Smooth muscle cell (in vitro differentiated cells): Measurements from ENCODE around the gene ITGB2. TPM values are rescaled to one million over a fixed set of nuclear protein-coding genes. Genes with fewer than 3 reads are reported as not detected.

Experiments used
- DNase-seq: peaks from one replicate; lab custom pipeline; 2025; ENCODE audit not compliant: unreplicated experiment; lab: John Stamatoyannopoulos, UW
- H2AFZ ChIP-seq: fragments of 200-600 bp; sonication (generic); 2 replicates; pipeline ENCODE4 v1.6.0; 2016; ENCODE audit warnings: antibody characterized with exemption, low read depth, mild to moderate bottlenecking
- H3F3A ChIP-seq: fragments of 200-600 bp; sonication (generic); 2 replicates; pipeline ENCODE4 v1.6.0; 2017; ENCODE audit warnings: antibody characterized with exemption, low read depth
- H3K27ac ChIP-seq: fragments of 200-600 bp; sonication (generic); 2 replicates; pipeline ENCODE4 v1.5.1; 2016; ENCODE audit warnings: low read depth, mild to moderate bottlenecking
- H3K27me3 ChIP-seq: fragments of 200-600 bp; sonication (generic); 2 replicates; pipeline ENCODE4 v1.6.1; 2016; ENCODE audit warnings: low read depth, mild to moderate bottlenecking
- H3K36me3 ChIP-seq: fragments of 200-600 bp; sonication (generic); 2 replicates; pipeline ENCODE4 v1.5.1; 2016; ENCODE audit warnings: low read depth
- H3K4me1 ChIP-seq: fragments of 200-600 bp; sonication (generic); 2 replicates; pipeline ENCODE4 v1.5.1; 2016; ENCODE audit warnings: low read depth
- H3K4me2 ChIP-seq: fragments of 200-600 bp; sonication (generic); 2 replicates; pipeline ENCODE4 v1.6.0; 2016; ENCODE audit warnings: mild to moderate bottlenecking
- H3K4me3 ChIP-seq: fragments of 200-600 bp; sonication (generic); 2 replicates; pipeline ENCODE4 v1.5.1; 2016; ENCODE audit warnings: mild to moderate bottlenecking
- H3K79me2 ChIP-seq: fragments of 200-600 bp; sonication (generic); 2 replicates; pipeline ENCODE4 v1.6.0; 2016; ENCODE audit warnings: low read depth, mild to moderate bottlenecking
- H3K9ac ChIP-seq: fragments of 200-600 bp; sonication (generic); 2 replicates; pipeline ENCODE4 v1.6.0; 2016; ENCODE audit warnings: low read depth
- H3K9me3 ChIP-seq: fragments of 200-600 bp; sonication (generic); replicated peaks from 2 replicates; pipeline ENCODE4 v1.5.1; 2016; ENCODE audit warnings: low read depth
- H4K20me1 ChIP-seq: fragments of 200-600 bp; sonication (generic); 2 replicates; pipeline ENCODE4 v1.6.0; 2016; ENCODE audit warnings: low read depth
- CTCF ChIP-seq: fragments of 200-600 bp; sonication (generic); IDR thresholded peaks from 2 replicates; pipeline ENCODE4 v1.5.1; 2017; ENCODE audit warnings: borderline replicate concordance, mild to moderate bottlenecking, antibody characterized with exemption; ENCODE audit not compliant: insufficient read depth, poor library complexity, severe bottlenecking
- WGBS: methylation state at CpG from one replicate; pipeline ENCODE4 v1.1.7; 2016; ENCODE audit warnings: low lambda C conversion rate; 5-methylcytosine and 5-hydroxymethylcytosine counted together
- polyA plus RNA-seq: library from polyadenylated mRNA; unstranded; fragments of >200 nt; fragmentation: Nextera tagmentation; extraction: Ambion mirVana; gene quantifications from 2 replicates; pipeline ENCODE4 v1.2.1, GENCODE V29; 2016
- total RNA-seq: library from RNA; depleted of rRNA; stranded (reverse); fragments of >200 nt; gene quantifications from 2 replicates; pipeline ENCODE4 v1.2.3, GENCODE V29; 2014

The ITGB2 gene
- total and polyA plus RNA-seq, 2 experiments from 2014 or later = 0.18 to 0.86 TPM

GRCh38 chr21:44893948-44894656 lies 26.6 kb downstream of the ITGB2 start:
- no peaks in the 10 kb centered on the region for H3K36me3 ChIP-seq
- no peak overlapping the region for H3K9ac ChIP-seq
- no peak for DNase-seq
- no peaks in the 10 kb centered on the region for H4K20me1 ChIP-seq
- no peaks in the 10 kb centered on the region for H3F3A ChIP-seq
- H3K4me1 ChIP-seq = no peaks in the 10 kb centered on the region
- no peaks in the 10 kb centered on the region for H3K79me2 ChIP-seq
- no peaks in the 10 kb centered on the region for H3K27me3 ChIP-seq
- no peak overlapping the region for H2AFZ ChIP-seq
- no peak overlapping the region for H3K4me2 ChIP-seq
- H3K9me3 ChIP-seq = no peaks in the 10 kb centered on the region
- WGBS = 89% methylated on average over 15 of the region's 15 CpGs
- no peak overlapping the region for H3K27ac ChIP-seq
- TF ChIP-seq CTCF = no peak
- H3K4me3 ChIP-seq = no peak overlapping the region

GRCh38 chr21:44893278-44893556 lies 27.5 kb downstream of the ITGB2 start:
- Histone ChIP-seq H2AFZ (no peak overlapping the region), H3K79me2 (no peaks in the 10 kb centered on the region), H3K27me3 (no peaks in the 10 kb centered on the region), H3K9ac (no peak overlapping the region), H3K9me3 (no peaks in the 10 kb centered on the region), H3K4me3 (no peak overlapping the region), H3K36me3 (no peaks in the 10 kb centered on the region), H3K4me2 (no peak overlapping the region), H3F3A (no peaks in the 10 kb centered on the region), H3K4me1 (no peaks in the 10 kb centered on the region), H4K20me1 (no peaks in the 10 kb centered on the region), H3K27ac (no peak overlapping the region)
- no peak for DNase-seq
- no peak for TF ChIP-seq CTCF
- 85% methylated on average over 7 of the region's 7 CpGs for WGBS

GRCh38 chr21:44892536-44893277 lies 28.0 kb downstream of the ITGB2 start:
- H2AFZ ChIP-seq = no peak overlapping the region
- no peak overlapping the region for H3K27ac ChIP-seq
- H3K79me2 ChIP-seq = no peaks in the 10 kb centered on the region
- no peak for DNase-seq
- no peaks in the 10 kb centered on the region for H3K9me3 ChIP-seq
- H3K4me1 ChIP-seq = no peaks in the 10 kb centered on the region
- no peak overlapping the region for H3K9ac ChIP-seq
- peak; percentile 84 for TF ChIP-seq CTCF
- no peaks in the 10 kb centered on the region for H3K36me3 ChIP-seq
- H3F3A ChIP-seq = no peaks in the 10 kb centered on the region
- H4K20me1 ChIP-seq = no peaks in the 10 kb centered on the region
- no peaks in the 10 kb centered on the region for H3K27me3 ChIP-seq
- H3K4me3 ChIP-seq = no peak overlapping the region
- H3K4me2 ChIP-seq = no peak overlapping the region
- 45% methylated on average over 15 of the region's 15 CpGs for WGBS
